Lower leg skin (tissue), 3 donors: Measurements from ENCODE around the gene COMMD9.
"Not testable (repeated sequence)": the region's sequence is repeated elsewhere in the genome, so short reads cannot be mapped to it uniquely, and the experiment has no call there.

Source experiments
- POLR2A ChIP-seq, 2 donors: fragments of 450-650 bp; IDR thresholded peaks; one replicate each; pipeline ENCODE4 v1.6.1; 2016 to 2017; ENCODE audit warnings: antibody characterized with exemption in 2 of 2, mild to moderate bottlenecking in 1 of 2, moderate library complexity in 1 of 2
- TF ChIP-seq, protein P1 (sequence below), 3 donors: fragments of 450-650 bp; IDR thresholded peaks; one replicate each; pipeline ENCODE4 v1.5.1; 2016; ENCODE audit warnings: antibody characterized with exemption in 3 of 3, mild to moderate bottlenecking in 3 of 3, moderate library complexity in 2 of 3

DNA sequence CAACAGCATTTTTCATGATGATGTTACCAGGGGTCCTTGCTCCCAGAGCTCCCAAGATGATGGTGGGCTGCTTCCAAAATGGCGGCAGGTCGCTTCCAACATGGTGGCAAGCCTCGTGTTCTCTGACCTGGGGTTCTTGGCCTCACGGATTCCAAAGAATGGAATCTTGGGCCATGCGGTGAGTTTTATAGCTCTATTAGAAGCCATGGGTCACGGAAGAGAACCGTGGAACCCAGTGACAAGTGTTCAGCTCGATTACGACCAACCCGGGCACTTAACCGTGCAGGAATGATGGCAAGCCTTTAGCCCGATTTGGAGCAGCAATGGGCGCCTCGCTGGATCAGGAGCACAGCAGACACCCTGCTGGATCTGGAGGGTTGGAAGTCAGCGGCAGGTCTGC lies 35.7 kb upstream of the COMMD9 start:
- TF ChIP-seq, protein P1, sequence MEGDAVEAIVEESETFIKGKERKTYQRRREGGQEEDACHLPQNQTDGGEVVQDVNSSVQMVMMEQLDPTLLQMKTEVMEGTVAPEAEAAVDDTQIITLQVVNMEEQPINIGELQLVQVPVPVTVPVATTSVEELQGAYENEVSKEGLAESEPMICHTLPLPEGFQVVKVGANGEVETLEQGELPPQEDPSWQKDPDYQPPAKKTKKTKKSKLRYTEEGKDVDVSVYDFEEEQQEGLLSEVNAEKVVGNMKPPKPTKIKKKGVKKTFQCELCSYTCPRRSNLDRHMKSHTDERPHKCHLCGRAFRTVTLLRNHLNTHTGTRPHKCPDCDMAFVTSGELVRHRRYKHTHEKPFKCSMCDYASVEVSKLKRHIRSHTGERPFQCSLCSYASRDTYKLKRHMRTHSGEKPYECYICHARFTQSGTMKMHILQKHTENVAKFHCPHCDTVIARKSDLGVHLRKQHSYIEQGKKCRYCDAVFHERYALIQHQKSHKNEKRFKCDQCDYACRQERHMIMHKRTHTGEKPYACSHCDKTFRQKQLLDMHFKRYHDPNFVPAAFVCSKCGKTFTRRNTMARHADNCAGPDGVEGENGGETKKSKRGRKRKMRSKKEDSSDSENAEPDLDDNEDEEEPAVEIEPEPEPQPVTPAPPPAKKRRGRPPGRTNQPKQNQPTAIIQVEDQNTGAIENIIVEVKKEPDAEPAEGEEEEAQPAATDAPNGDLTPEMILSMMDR (IDR thresholded peaks at IDR 0.05), result not testable (repeated sequence)
- TF ChIP-seq POLR2A (IDR thresholded peaks at IDR 0.05), result not testable (repeated sequence)
